ENCODE results near the gene DCC.

DNA sequence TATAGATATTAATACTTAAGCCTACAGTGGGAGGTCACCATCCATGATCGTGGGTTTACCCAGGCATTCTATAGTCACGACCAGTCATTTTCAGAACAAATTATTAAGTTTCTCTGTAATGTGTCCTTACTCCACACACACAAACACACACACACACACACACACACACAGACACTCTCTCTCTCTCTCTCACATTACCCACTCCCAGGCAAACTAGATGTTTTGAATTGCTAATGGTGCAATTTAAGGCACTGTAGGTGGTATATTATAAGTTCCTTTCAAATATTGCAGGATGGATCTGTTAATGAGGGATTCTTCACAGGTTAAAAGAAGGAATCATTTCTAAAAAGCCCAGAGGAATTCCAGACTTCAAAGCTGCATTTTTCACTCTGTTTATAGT, 1226.6 kb downstream of the DCC start:
- TF ChIP-seq EZH2 (IDR thresholded peaks at IDR 0.05; ENCODE audit: insufficient read depth, poor library complexity, severe bottlenecking) (no peak), EZH2phosphoT487 (IDR thresholded peaks at IDR 0.05; ENCODE audit: insufficient read depth, low read depth) (no peak)
